Coronary artery (tissue), 2 donors: ENCODE data around the gene MYBBP1A.

ENCODE experiments used
- DNase-seq: peaks from one replicate; pipeline ENCODE4 v3.0.0-alpha.2; 2017; ENCODE audit warnings: low spot score
- H3K27ac ChIP-seq, 2 donors: fragments of 200-600 bp; sonication (generic); one replicate each; pipeline ENCODE4 v1.5.1; 2016 to 2019
- H3K4me3 ChIP-seq: fragments of 200-600 bp; sonication (generic); 2 replicates; pipeline ENCODE4 v1.5.1; 2016; ENCODE audit warnings: mild to moderate bottlenecking, moderate library complexity
- TF ChIP-seq, protein P1 (sequence below): fragments of 200-600 bp; sonication (generic); IDR thresholded peaks from one replicate; pipeline ENCODE4 v1.5.1; 2019; ENCODE audit warnings: antibody characterized with exemption

Gene MYBBP1A

DNA sequence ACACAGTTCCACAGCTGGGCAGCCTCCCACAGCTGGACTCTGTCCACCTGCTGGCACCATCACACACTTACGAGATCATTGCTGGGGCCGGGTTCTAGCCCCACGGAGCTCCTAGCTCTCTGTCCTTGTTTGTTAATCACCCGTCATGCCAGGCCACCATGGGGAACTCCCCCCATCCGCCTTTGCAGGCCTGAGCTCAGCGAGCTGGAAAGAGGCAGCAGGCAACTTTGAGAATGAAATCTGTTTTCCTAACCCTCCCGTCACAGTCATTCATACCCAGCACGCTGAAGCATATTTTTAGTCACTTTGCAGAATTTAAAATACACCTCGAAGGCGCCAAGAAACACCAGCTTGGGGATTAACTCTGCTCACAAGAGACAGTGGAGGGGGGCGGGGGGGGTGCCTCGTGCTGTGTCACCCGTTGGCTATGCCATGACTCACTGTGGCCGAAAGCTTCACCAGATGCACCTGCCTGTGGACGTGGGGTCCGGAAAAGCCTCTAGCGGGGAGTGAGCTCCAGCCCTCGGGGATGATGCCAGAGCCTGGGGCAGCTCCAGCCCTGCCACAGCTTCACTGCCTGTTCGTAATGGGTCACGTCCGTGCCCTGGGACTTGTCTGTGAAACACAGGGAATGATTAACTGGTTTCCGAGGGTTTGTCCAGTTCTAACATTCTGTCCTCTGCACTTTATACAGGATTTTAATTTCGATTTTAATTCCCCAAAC is 57.9 kb downstream of the MYBBP1A start:
- peak overlapping the region; percentile 69 for H3K4me3 ChIP-seq
- no peak for DNase-seq
- H3K27ac ChIP-seq: peak overlapping the region; percentile 44 to 86

DNA sequence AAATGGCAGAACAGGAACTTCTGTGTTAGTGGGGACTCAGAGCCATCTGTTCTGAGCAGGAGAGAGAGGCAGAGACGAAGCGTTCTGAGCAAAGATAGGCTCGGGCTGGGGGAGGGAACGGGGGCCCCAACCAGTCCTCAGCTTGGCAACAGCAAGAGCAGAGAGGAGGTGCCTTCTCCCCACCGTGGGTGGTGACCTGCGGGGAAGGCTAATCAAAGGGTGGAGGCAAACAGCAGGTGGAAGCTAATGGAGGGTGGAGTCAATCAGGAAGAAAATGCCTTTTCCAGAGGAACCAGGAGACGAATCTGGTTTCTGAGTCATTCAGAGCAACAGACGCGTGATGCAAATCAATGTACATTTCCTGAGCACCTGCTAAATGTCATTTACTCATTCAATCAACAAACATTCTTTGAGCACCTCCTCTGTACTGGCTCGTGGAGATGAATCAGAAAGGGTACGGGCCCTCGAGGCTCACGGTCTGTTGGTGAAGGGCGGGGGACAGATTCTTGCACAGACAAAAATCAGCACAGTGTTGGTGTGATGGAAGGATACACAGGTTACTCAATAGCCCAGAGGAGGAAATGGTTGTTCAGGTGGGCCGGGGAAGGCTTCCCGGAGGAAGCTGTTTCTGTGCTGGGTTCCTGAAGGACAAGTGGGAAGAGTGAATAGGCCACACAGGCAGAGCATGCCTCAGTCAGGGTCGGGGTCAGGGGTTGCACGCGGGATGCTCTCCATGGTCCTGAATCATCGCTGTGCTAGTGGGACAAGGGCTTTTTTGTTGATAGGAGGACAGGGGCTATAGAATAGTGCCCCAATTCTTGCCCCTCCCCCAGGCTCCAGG is 62.2 kb downstream of the MYBBP1A start:
- no peak for DNase-seq
- no peak overlapping the region for H3K27ac ChIP-seq
- H3K4me3 ChIP-seq: no peak overlapping the region
- TF ChIP-seq, protein P1, sequence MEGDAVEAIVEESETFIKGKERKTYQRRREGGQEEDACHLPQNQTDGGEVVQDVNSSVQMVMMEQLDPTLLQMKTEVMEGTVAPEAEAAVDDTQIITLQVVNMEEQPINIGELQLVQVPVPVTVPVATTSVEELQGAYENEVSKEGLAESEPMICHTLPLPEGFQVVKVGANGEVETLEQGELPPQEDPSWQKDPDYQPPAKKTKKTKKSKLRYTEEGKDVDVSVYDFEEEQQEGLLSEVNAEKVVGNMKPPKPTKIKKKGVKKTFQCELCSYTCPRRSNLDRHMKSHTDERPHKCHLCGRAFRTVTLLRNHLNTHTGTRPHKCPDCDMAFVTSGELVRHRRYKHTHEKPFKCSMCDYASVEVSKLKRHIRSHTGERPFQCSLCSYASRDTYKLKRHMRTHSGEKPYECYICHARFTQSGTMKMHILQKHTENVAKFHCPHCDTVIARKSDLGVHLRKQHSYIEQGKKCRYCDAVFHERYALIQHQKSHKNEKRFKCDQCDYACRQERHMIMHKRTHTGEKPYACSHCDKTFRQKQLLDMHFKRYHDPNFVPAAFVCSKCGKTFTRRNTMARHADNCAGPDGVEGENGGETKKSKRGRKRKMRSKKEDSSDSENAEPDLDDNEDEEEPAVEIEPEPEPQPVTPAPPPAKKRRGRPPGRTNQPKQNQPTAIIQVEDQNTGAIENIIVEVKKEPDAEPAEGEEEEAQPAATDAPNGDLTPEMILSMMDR: no peak

More for the DNA sequence above, 57.9 kb downstream of the MYBBP1A start:
- TF ChIP-seq, protein P1: no peak

DNA sequence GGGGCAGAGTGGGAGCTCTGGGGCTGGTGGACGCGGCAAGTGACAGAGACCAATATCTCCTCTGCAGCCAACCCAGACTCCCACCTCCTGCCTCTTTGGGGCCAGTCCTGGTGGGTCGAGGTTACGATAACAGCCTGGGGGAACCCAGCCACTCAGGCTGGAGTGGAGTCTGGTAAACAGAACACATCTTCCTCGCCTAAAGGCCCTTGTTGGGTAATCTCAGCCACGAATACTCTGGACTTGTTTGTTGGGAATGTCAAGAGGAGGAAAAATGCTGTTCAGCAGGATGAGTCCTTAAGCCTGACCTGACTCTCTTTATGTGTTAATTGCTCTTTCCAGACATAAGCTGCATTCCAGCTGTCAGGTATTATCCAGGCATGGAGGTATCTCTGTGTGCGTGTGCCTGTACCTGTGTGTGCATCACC is 64.5 kb downstream of the MYBBP1A start:
- Histone ChIP-seq H3K4me3 (no peak overlapping the region), H3K27ac (no peak overlapping the region)
- no peak for DNase-seq
- TF ChIP-seq, protein P1: no peak

DNA sequence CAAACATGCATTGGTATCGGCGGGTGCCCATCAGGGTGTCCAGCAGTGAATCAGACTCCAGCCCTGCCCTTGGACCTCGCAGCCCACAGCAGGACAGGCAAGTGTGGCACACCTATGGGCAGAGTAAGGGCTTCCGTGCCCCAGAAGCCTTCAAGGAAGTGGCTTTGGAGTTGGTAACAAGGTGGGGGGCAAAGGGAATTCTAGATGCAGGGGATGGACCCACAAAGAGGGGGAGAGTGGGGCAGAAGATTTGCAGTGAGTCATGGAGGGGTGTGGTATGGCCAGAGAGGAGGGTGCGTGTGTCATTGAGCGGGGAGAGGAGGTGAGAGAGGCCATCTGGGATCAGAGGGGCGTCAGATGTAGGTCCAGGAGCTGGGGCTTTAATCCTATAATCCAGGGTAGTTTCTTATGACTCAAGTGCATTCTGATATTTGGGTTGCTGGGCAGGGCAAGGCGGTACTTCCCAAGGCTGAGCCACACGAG is 65.0 kb downstream of the MYBBP1A start:
- no peak for DNase-seq
- TF ChIP-seq, protein P1: no peak
- no peak overlapping the region for H3K27ac ChIP-seq
- H3K4me3 ChIP-seq: no peak overlapping the region

DNA sequence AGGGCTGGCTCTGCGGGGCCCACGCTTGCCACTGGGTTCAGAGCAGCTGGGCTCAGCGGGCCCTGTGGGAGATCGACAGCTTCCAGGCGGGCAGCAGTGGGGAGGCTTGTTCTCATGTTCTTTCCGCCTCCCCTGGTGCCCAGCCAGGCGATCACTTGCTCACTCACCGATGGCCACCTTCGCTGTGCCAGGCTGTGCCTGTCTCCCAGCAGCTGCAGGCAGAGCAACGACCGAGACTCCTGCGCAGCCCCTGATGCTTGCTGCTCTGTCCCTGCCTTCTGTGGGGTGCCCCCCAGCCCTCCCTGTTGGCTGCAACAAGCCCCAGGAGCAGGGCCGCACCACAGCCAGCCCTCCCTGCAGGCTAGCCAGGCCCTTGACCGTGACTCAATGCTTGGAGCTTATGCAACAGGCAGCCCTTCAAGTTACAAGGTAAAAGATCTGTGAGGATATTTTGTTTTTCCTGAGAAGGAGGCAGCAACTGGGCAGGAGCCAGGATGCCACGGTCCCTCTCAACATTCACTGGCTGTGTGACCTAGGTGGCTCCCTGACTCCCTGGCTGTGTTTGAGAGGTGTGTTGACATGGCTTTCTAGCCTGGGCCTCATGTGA is 66.1 kb downstream of the MYBBP1A start:
- H3K4me3 ChIP-seq: no peak overlapping the region
- TF ChIP-seq, protein P1: no peak
- no peak overlapping the region for H3K27ac ChIP-seq
- no peak for DNase-seq
